MG63 (cell line): ENCODE results near the gene NOS3. TPM values are rescaled to one million over a fixed set of nuclear protein-coding genes. Genes with fewer than 3 reads are reported as not detected.
"Not testable (repeated sequence)": the region's sequence is repeated elsewhere in the genome, so short reads cannot be mapped to it uniquely, and the experiment has no call there.

Experiments used
- DNase-seq: peaks from one replicate; pipeline ENCODE4 v3.0.0-alpha.2; 2020
- H3K27me3 ChIP-seq: fragments of 250-450 bp; sonication (Bioruptor Pico); 2 replicates; pipeline ENCODE4 v1.5.1; 2020; ENCODE audit warnings: mild to moderate bottlenecking, moderate library complexity
- H3K36me3 ChIP-seq: fragments of 250-450 bp; sonication (Bioruptor Pico); 2 replicates; pipeline ENCODE4 v1.5.1; 2020; ENCODE audit warnings: mild to moderate bottlenecking, moderate library complexity
- H3K4me3 ChIP-seq: fragments of 250-450 bp; sonication (Bioruptor Pico); 2 replicates; pipeline ENCODE4 v1.5.1; 2020; ENCODE audit warnings: mild to moderate bottlenecking, moderate library complexity
- H3K9me3 ChIP-seq: fragments of 250-450 bp; sonication (Bioruptor Pico); 2 replicates; pipeline ENCODE4 v1.5.1; 2020; ENCODE audit warnings: mild to moderate bottlenecking, moderate library complexity
- total RNA-seq: library from RNA; depleted of rRNA; stranded (reverse); fragments of >200 nt; shearing (Covaris generic); gene quantifications from 2 replicates; pipeline ENCODE4 v1.2.3, GENCODE V29; 2014; ENCODE audit warnings: low replicate concordance

The NOS3 gene
- total RNA-seq, 1 experiment from 2014 or later = not detected

- Histone ChIP-seq H3K36me3 (peaks cover 2% of the 10 kb centered on the region; the same call in 1 of the 2 replicates), H3K4me3 (peak overlapping the region; percentile 82), H3K27me3 (no peaks in the 10 kb centered on the region), H3K9me3 (no peaks in the 10 kb centered on the region)
- no peak for DNase-seq
Measured at GRCh38 chr7:151028948-151029501, 38.2 kb downstream of the NOS3 start.

DNA sequence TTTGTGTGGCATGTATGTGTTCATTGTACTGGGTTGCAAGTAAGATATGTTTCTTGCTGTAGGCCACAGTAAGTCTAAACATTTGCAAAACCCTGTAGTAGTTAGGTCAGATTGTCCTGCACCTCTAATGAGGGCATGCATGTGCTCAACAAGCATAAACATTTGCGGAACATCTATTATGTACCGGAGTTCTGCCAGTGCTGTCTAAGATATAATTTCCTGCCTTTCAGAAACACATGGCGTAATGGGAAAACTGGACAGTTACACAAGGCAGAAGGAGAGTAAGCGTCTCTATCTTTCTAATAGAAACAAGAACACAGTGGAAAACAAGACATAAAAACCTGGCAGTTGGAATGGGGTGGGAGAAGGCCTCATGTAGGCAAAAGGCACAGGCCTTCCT lies 40.2 kb downstream of the NOS3 start:
- Histone ChIP-seq H3K27me3 (no peaks in the 10 kb centered on the region), H3K9me3 (no peaks in the 10 kb centered on the region)

GRCh38 chr7:151032936-151033863 lies 42.4 kb downstream of the NOS3 start:
- Histone ChIP-seq H3K9me3 (no peaks in the 10 kb centered on the region), H3K4me3 (no peak overlapping the region), H3K27me3 (no peaks in the 10 kb centered on the region), H3K36me3 (peaks cover 2% of the 10 kb centered on the region)
- no peak for DNase-seq

More for the DNA sequence above, 40.2 kb downstream of the NOS3 start:
- no peak for DNase-seq
- Histone ChIP-seq H3K36me3 (peaks cover 2% of the 10 kb centered on the region), H3K4me3 (no peak overlapping the region)

DNA sequence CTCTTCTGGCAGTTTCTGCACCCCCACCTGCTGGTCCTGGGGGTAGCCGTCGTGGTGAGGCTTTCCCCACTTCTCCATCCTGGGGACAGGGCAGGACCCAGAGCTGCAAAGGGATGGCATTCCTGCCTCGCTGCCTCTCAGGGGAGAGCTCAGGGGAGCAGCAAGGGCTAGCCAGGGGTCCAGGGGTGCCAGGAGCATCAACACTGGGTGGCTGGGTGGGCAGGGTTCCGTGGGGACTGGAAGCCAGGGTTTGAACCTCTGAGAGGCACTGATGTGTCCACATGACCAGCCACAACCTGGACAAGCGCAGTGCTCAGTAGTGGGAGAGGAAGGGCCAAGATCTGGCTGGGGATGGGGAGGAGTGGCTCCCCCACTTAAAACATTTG lies 43.0 kb downstream of the NOS3 start:
- Histone ChIP-seq H3K9me3 (no peaks in the 10 kb centered on the region), H3K4me3 (no peak overlapping the region)

GRCh38 chr7:151034312-151035025 lies 43.7 kb downstream of the NOS3 start:
- no peak overlapping the region for H3K4me3 ChIP-seq
- no peak for DNase-seq
- peaks cover 2% of the 10 kb centered on the region for H3K36me3 ChIP-seq
- H3K9me3 ChIP-seq = no peaks in the 10 kb centered on the region
- no peaks in the 10 kb centered on the region for H3K27me3 ChIP-seq

More for the DNA sequence above, 43.0 kb downstream of the NOS3 start:
- Histone ChIP-seq H3K27me3 (no peaks in the 10 kb centered on the region), H3K36me3 (peaks cover 2% of the 10 kb centered on the region)
- no peak for DNase-seq

GRCh38 chr7:151035026-151035717 lies 44.4 kb downstream of the NOS3 start:
- Histone ChIP-seq H3K27me3 (no peaks in the 10 kb centered on the region), H3K9me3 (no peaks in the 10 kb centered on the region), H3K36me3 (peaks cover 2% of the 10 kb centered on the region), H3K4me3 (no peak overlapping the region)
- no peak for DNase-seq

DNA sequence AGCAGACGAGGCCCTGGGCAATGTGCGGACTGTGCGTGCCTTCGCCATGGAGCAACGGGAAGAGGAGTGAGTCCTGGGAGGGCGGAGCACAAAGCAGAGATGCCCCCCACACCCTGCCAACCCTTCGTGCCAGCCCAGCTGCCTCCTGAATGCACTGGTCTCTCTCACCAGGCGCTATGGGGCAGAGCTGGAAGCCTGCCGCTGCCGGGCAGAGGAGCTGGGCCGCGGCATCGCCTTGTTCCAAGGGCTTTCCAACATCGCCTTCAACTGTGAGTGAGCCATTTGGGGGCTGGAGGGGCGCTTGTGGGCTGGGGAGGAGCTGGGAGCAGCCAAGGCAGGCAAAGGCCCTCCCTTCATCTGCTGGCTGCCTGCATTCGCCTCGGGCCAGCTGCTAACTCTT lies 45.1 kb downstream of the NOS3 start:
- Histone ChIP-seq H3K36me3 (peaks cover 2% of the 10 kb centered on the region), H3K4me3 (no peak overlapping the region), H3K9me3 (no peaks in the 10 kb centered on the region), H3K27me3 (no peaks in the 10 kb centered on the region)
- no peak for DNase-seq

DNA sequence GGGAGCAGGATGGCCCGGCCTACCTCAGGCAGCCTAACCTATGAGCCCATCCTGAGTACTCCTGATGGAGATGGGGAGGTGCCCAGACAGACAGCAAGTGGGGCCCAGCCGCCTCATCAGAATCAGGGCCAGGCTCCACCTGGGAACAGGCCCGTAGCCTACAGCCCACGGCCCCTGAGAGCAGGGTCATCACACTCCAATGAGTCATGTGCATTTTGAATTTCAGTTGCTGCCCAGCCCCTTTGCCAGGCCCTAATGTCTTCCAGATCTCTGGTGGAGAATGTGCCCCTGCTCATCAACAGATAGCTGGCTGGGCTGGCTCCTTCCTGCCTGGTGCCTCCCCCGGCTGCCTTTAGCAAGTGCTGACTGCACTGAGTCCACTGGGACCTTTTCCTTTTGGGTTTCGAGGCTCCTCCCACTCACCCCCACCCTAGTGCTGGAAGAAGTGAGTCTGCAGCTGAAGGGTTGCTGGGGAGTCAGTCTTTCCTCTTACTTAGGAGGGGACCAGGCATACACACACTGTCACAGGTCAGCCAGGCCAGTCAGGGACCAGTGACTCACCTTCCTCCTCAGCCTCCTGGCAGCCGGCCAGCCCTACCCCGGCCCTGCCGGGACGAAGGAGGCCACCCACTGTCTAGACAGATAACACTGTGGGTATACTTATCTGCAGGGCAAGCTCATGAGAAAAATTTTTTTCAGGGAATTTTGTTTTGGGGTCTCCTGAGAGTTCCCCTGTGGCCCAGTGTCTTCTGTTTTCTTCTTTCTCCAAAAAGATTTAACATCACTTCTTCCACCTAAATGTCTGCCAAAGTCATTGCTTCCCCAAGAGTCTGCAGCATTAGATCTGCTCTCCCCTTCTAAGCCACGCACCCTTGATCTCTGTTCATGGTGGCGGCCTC lies 48.4 kb downstream of the NOS3 start:
- Histone ChIP-seq H3K36me3 (no peaks in the 10 kb centered on the region; the same call in 1 of the 2 replicates), H3K27me3 (no peaks in the 10 kb centered on the region), H3K9me3 (no peaks in the 10 kb centered on the region), H3K4me3 (no peak overlapping the region)
- peak; percentile 83 for DNase-seq

- no peaks in the 10 kb centered on the region for H3K27me3 ChIP-seq
- H3K9me3 ChIP-seq = no peaks in the 10 kb centered on the region
- H3K4me3 ChIP-seq = no peak overlapping the region
- DNase-seq = no peak
- H3K36me3 ChIP-seq = no peaks in the 10 kb centered on the region
Measured at GRCh38 chr7:151039850-151040548, 49.2 kb downstream of the NOS3 start.

- H3K36me3 ChIP-seq = no peaks in the 10 kb centered on the region
- no peak for DNase-seq
- no peak overlapping the region for H3K4me3 ChIP-seq
- no peaks in the 10 kb centered on the region for H3K9me3 ChIP-seq
- H3K27me3 ChIP-seq = no peaks in the 10 kb centered on the region
Measured at GRCh38 chr7:151040616-151041375, 50.0 kb downstream of the NOS3 start.

DNA sequence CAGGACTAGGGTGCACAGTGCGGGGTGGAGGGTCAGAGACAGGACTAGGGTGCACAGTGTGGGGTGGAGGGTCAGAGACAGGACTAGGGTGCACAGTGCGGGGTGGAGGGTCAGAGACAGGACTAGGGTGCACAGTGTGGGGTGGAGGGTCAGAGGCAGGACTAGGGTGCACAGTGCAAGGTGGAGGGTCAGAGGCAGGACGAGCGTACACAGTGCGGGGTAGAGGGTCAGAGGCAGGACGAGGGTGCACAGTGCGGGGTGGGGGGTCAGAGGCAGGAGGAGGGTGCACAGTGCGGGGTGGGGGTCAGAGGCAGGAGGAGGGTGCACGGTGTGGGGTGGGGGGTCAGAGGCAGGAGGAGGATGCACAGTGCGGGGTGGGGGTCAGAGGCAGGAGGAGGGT lies 52.6 kb downstream of the NOS3 start:
- H3K27me3 ChIP-seq, H3K4me3 ChIP-seq, H3K36me3 ChIP-seq, DNase-seq, H3K9me3 ChIP-seq: not testable (repeated sequence)

DNA sequence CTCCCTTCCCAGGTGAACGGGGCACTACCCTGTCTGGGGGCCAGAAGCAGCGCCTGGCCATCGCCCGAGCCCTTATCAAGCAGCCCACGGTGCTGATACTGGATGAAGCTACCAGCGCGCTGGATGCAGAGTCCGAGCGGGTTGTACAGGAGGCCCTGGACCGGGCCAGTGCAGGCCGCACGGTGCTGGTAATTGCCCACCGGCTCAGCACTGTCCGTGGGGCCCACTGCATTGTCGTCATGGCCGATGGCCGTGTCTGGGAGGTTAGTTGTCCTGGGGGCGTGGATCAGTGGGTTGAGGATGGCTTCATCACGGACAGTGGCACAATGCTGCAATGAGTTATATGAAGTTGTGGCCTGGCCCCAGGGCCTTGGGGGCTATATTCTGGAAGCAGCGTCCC lies 53.1 kb downstream of the NOS3 start:
- DNase-seq = no peak

DNA sequence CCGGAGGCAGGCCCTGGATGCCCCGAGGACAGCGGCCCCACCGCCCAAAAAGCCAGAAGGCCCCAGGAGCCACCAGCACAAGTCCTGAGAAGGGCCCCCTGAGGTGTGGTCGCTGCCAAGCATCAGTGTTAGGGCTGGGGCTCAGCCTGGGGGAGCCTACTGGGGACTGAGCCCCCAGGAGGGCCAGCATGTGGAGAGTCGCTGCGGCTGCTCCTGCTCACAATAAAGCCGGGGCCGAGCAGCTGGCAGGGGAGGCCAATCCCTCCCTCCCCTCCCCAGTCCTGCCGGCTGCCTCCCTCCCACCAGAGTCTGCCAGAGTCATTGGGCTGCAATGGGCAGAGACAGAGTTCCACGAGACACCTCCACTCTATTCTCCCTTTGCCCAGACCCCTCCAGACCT lies 54.4 kb downstream of the NOS3 start:
- no peaks in the 10 kb centered on the region for H3K36me3 ChIP-seq
- DNase-seq = no peak

More for the DNA sequence above, 53.1 kb downstream of the NOS3 start:
- Histone ChIP-seq H3K36me3 (no peaks in the 10 kb centered on the region), H3K9me3 (no peaks in the 10 kb centered on the region), H3K27me3 (no peaks in the 10 kb centered on the region), H3K4me3 (no peak overlapping the region)

DNA sequence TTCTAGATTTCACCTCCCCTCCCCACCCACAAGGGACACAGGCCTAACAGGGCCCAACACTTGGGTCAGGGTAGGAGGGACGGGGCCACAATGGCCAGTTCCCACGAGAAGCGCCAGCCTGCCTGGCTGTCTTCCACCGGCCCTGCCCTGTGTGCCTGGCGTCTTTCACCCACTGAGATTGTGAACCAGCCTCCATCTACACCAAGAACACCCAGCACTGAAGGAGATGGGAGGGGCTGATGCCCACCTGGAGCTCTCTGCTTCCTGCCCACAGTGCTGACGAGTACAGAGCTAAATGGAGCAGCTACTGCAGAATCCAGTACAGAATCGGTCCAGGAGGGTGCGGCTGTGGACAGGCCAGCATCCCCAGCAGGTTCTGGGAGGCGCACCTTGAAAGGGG lies 55.1 kb downstream of the NOS3 start:
- DNase-seq = no peak
- Histone ChIP-seq H3K27me3 (no peaks in the 10 kb centered on the region), H3K36me3 (no peaks in the 10 kb centered on the region), H3K9me3 (no peaks in the 10 kb centered on the region), H3K4me3 (no peak overlapping the region)

More for the DNA sequence above, 54.4 kb downstream of the NOS3 start:
- H3K27me3 ChIP-seq = no peaks in the 10 kb centered on the region
- no peaks in the 10 kb centered on the region for H3K9me3 ChIP-seq
- no peak overlapping the region for H3K4me3 ChIP-seq
